SU-DHL-6 (cell line): Measurements from ENCODE around the gene PTPRN2.

ENCODE experiments used
- EZH2phosphoT487 ChIP-seq: fragments of 200-600 bp; sonication (generic), shearing (Covaris generic); conservative IDR thresholded peaks from 2 replicates; pipeline ENCODE4 v1.6.1; 2018; ENCODE audit warnings: mild to moderate bottlenecking, antibody characterized with exemption, low read length, moderate library complexity, mixed read lengths
- TF ChIP-seq, protein P1 (sequence below): fragments of 200-600 bp; sonication (generic); IDR thresholded peaks from one replicate; pipeline ENCODE4 v1.5.1; 2017; ENCODE audit warnings: antibody characterized with exemption, mild to moderate bottlenecking, low read length, moderate library complexity; ENCODE audit not compliant: insufficient read depth, poor library complexity, severe bottlenecking

DNA sequence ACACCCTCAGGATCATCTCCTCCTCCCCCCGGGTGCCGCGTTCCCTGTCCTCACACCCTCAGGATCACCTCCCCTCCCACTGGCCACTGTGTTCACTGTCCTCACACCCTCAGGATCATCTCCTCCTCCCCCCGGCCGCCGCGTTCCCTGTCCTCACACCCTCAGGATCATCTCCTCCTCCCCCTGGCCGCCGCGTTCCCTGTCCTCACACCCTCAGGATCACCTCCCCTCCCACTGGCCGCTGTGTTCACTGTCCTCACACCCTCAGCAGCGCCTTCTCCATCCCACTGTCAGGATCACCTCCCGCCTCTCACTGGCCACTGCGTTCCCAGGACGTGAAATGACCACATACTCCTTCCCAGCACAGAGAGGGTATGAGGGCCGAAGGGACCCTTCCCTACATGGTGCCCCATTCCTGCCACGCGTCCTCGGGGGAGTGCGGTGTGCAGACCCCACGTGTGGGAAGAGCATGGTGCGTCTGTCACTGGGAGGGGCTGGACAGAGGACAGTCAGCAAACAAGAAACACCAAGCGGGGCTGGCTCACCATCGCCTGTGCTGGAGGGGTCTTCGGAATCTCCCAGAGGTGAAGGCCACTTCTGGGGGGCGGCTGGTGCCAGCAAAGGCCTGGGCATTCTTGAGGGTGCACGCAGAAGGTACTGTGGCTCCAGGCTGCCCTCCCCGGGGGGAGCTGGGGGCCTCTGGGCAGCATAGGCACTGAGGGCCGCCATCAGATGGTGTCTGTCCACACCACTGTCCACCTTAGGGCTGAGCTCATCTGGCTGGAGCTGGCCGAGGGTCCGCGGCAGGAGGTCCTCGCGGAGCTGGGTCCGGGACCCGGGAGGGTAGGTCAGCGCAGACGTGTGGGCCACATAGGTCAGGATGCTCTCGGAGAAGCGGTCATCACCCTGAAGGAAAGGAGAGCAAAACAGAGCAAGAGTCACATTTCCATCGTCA is 421.0 kb downstream of the PTPRN2 start:
- TF ChIP-seq, protein P1, sequence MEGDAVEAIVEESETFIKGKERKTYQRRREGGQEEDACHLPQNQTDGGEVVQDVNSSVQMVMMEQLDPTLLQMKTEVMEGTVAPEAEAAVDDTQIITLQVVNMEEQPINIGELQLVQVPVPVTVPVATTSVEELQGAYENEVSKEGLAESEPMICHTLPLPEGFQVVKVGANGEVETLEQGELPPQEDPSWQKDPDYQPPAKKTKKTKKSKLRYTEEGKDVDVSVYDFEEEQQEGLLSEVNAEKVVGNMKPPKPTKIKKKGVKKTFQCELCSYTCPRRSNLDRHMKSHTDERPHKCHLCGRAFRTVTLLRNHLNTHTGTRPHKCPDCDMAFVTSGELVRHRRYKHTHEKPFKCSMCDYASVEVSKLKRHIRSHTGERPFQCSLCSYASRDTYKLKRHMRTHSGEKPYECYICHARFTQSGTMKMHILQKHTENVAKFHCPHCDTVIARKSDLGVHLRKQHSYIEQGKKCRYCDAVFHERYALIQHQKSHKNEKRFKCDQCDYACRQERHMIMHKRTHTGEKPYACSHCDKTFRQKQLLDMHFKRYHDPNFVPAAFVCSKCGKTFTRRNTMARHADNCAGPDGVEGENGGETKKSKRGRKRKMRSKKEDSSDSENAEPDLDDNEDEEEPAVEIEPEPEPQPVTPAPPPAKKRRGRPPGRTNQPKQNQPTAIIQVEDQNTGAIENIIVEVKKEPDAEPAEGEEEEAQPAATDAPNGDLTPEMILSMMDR = no peak
- TF ChIP-seq EZH2phosphoT487 = no peak
